Measurements from ENCODE around the gene GATB. TPM values are rescaled to one million over a fixed set of nuclear protein-coding genes. Genes with fewer than 3 reads are reported as not detected.

GATB gene
- total RNA-seq, 1 donor from 2014 or later = 11.1 TPM

DNA sequence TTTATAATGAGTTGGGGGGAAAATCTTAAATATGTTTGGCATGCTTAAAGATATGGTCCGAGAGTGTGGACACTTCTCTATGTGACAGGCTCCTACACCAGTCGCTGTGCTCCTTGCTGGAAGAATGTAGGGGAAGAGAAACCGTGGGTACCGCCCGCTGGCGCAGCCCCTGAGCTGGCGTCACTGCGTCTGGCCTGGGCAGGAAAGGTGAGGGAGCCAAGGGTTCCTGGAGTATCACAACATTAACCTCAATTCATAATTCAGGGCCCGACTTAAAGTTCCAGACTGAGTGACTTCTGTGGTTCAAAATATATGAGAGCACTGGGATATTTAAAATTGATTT lies 95.1 kb downstream of the GATB start:
- no peaks in the 10 kb centered on the region for H3K27me3 ChIP-seq (ENCODE audit: control insufficient read depth, insufficient read depth, low read length)
- TF ChIP-seq, protein P1, sequence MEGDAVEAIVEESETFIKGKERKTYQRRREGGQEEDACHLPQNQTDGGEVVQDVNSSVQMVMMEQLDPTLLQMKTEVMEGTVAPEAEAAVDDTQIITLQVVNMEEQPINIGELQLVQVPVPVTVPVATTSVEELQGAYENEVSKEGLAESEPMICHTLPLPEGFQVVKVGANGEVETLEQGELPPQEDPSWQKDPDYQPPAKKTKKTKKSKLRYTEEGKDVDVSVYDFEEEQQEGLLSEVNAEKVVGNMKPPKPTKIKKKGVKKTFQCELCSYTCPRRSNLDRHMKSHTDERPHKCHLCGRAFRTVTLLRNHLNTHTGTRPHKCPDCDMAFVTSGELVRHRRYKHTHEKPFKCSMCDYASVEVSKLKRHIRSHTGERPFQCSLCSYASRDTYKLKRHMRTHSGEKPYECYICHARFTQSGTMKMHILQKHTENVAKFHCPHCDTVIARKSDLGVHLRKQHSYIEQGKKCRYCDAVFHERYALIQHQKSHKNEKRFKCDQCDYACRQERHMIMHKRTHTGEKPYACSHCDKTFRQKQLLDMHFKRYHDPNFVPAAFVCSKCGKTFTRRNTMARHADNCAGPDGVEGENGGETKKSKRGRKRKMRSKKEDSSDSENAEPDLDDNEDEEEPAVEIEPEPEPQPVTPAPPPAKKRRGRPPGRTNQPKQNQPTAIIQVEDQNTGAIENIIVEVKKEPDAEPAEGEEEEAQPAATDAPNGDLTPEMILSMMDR (IDR thresholded peaks at IDR 0.05; ENCODE audit: insufficient read depth, low read length, severe bottlenecking) = no peak
- DNase-seq (ENCODE audit: low read depth) = no peak
- FAIRE-seq = no peak
- H3K4me3 ChIP-seq (ENCODE audit: low read depth, low read length) = no peak overlapping the region
- peaks cover 5% of the 10 kb centered on the region for H3K36me3 ChIP-seq (ENCODE audit: control insufficient read depth, insufficient read depth, low read length)

DNA sequence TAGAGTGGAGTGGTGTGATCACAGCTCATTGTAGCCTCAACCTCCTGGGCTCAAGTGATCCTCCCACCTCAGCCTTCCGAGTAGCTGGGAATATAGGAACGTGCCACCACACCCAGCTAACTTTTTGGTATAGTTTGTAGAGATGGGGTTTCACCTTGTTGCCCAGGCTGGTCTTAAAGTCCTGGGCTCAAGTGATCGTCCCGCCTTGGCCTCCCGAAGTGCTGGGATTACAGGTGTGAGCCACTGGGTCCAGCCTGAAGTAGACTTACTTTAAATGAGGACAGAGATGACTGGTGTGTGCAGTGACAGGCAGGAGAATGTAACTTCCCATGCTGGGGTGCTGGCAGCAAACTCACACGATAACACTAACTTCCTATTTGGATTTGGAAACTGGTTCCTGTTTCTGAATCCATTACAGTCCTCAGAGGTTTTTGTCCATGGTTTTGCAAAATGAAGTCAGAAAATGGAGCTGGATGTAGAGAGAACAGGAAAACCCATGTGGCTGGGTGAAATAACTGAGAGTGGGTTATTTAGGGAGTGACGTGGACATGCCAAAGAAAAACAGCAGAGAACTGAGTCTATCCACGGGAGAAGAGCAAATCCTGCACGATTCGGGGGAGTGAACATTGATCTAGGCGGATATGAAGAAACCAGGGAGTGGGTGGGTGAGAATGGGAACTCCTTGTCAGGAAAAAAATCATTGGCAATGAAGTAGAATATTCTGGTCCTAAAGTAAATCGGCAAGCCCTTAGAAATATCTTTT lies 95.6 kb downstream of the GATB start:
- H3K4me3 ChIP-seq (ENCODE audit: low read depth, low read length) = no peak overlapping the region
- DNase-seq (ENCODE audit: low read depth) (no peak), FAIRE-seq (no peak)
- TF ChIP-seq, protein P1 (IDR thresholded peaks at IDR 0.05; ENCODE audit: insufficient read depth, low read length, severe bottlenecking) = no peak
- no peaks in the 10 kb centered on the region for H3K27me3 ChIP-seq (ENCODE audit: control insufficient read depth, insufficient read depth, low read length)
- peaks cover 5% of the 10 kb centered on the region for H3K36me3 ChIP-seq (ENCODE audit: control insufficient read depth, insufficient read depth, low read length)

DNA sequence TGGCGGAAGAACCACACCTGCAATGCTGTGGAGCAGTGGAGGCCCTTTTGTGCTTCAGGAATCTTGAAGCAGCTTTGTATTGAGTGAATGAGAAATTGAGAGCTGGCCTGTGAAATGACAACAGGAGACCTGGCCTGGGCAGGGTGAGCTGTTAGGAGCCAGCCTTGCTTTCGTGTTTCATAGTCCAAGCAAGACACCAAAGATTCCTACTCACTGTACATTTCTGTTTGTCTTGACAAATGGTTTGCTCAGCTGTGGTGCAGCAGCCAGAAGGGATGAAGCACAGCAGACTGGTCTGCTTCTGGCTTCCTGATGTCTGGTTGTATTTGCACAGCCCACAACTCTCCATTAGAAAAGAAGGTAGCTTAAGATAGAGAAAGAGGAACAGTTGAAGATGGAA lies 96.5 kb downstream of the GATB start:
- Histone ChIP-seq H3K27me3 (ENCODE audit: control insufficient read depth, insufficient read depth, low read length) (no peaks in the 10 kb centered on the region), H3K36me3 (ENCODE audit: control insufficient read depth, insufficient read depth, low read length) (peaks cover 4% of the 10 kb centered on the region), H3K4me3 (ENCODE audit: low read depth, low read length) (no peak overlapping the region)
- TF ChIP-seq, protein P1 (IDR thresholded peaks at IDR 0.05; ENCODE audit: insufficient read depth, low read length, severe bottlenecking) = no peak
- DNase-seq (ENCODE audit: low read depth) = no peak
- FAIRE-seq = peak; percentile 83

DNA sequence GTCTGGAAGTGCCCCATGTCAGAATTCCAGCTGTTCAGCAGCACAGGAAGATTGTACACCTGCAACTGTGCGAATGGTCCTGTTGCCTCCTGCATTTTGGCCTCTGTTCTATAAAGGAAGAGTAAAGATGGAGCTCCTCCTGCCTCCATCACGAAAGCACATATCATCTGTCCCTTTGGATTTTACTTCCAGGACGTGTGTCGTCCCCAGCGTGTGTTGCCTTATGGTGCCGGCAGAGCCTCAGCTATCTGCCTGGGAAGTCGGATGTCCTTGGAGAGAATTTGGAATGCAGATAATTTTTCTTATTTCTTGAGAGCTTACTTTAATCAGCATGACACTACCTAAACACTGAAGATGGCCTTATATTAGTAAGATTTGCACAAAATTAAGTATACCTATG lies 97.7 kb downstream of the GATB start:
- H3K4me3 ChIP-seq (ENCODE audit: low read depth, low read length) = no peak overlapping the region
- FAIRE-seq (no peak), DNase-seq (ENCODE audit: low read depth) (no peak)
- H3K36me3 ChIP-seq (ENCODE audit: control insufficient read depth, insufficient read depth, low read length) = peaks cover 5% of the 10 kb centered on the region
- no peaks in the 10 kb centered on the region for H3K27me3 ChIP-seq (ENCODE audit: control insufficient read depth, insufficient read depth, low read length)
- TF ChIP-seq, protein P1 (IDR thresholded peaks at IDR 0.05; ENCODE audit: insufficient read depth, low read length, severe bottlenecking) = no peak

DNA sequence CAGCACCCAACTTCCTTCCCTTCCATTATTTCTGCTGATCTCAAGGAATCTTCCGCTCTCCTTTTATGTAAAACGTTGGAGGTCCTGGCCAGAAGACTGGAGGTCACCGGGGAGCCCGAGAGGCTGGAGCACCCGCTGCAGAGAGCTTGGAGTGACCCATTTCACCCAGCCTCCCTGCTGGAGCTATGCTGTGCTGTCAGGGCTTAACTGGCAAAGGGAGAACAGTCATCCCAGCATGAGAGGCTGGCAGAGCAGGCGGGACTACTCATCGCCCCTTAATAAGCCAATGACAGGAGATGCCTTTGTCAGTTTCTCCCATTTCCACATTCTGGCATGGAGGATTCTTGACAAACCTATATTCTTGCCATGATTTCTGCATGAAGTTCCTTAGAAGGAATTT lies 98.9 kb downstream of the GATB start:
- no peak for FAIRE-seq

More for the DNA sequence above, 98.9 kb downstream of the GATB start:
- Histone ChIP-seq H3K36me3 (ENCODE audit: control insufficient read depth, insufficient read depth, low read length) (peaks cover 11% of the 10 kb centered on the region), H3K4me3 (ENCODE audit: low read depth, low read length) (no peak overlapping the region), H3K27me3 (ENCODE audit: control insufficient read depth, insufficient read depth, low read length) (no peaks in the 10 kb centered on the region)
- TF ChIP-seq, protein P1 (IDR thresholded peaks at IDR 0.05; ENCODE audit: insufficient read depth, low read length, severe bottlenecking) = no peak
- no peak for DNase-seq (ENCODE audit: low read depth)
